CD8-positive, alpha-beta memory T cell (primary cell): ENCODE data around the gene KIRREL1. TPM values are rescaled to one million over a fixed set of nuclear protein-coding genes. Genes with fewer than 3 reads are reported as not detected.
A peak's percentile ranks its signal among the peaks of the same experiment; 100 is the strongest.

Source experiments
- CTCF ChIA-PET: fragments of 350-600 bp; sonication (Branson Sonifier 250); formaldehyde crosslinking; loops from one replicate; lab custom pipeline; 2021; ENCODE audit warnings: antibody characterized with exemption; lab: Charles Lee
- POLR2A ChIA-PET: fragments of 350-600 bp; sonication (Branson Sonifier 250); formaldehyde crosslinking; loops from one replicate; lab custom pipeline; 2021; ENCODE audit warnings: antibody characterized with exemption; lab: Charles Lee
- DNase-seq, 5 donors: peaks; one replicate each; pipeline versions ENCODE4 v3.0.0 to v3.0.0-alpha.2; 2020 to 2022; ENCODE audit warnings: mixed read lengths in 1 of 5
- H3K27ac ChIP-seq: one replicate; pipeline ENCODE4 v1.7.0; 2013; ENCODE audit warnings: low read depth, mild to moderate bottlenecking, low read length, moderate library complexity
- H3K27me3 ChIP-seq: 2 replicates; pipeline ENCODE4 v1.7.0; 2013; ENCODE audit warnings: low read length, mild to moderate bottlenecking; ENCODE audit not compliant: insufficient read depth, poor library complexity, severe bottlenecking
- H3K36me3 ChIP-seq: 2 replicates; pipeline ENCODE4 v1.7.0; 2013; ENCODE audit warnings: mild to moderate bottlenecking, low read length, moderate library complexity; ENCODE audit not compliant: insufficient read depth
- H3K4me1 ChIP-seq: 2 replicates; pipeline ENCODE4 v1.7.0; 2013; ENCODE audit warnings: mild to moderate bottlenecking, low read length, moderate library complexity; ENCODE audit not compliant: insufficient read depth
- H3K4me3 ChIP-seq: 2 replicates; pipeline ENCODE4 v1.7.0; 2013; ENCODE audit warnings: mild to moderate bottlenecking, low read length
- H3K9me3 ChIP-seq: 2 replicates; pipeline ENCODE4 v1.7.0; 2013; ENCODE audit warnings: mild to moderate bottlenecking, low read length
- H3K27ac Mint-ChIP-seq, 8 donors: one replicate each; pipeline ENCODE4 v1.8.0; 2020 to 2021; ENCODE audit warnings: mixed read lengths in 8 of 8, mild to moderate bottlenecking in 6 of 8, inconsistent platforms in 3 of 8, moderate library complexity in 3 of 8
- H3K27me3 Mint-ChIP-seq, 2 donors: one replicate each; pipeline ENCODE4 v1.8.0; 2020 to 2021; ENCODE audit warnings: mixed read lengths in 2 of 2, mild to moderate bottlenecking in 1 of 2, moderate library complexity in 1 of 2
- H3K36me3 Mint-ChIP-seq, 3 donors: one replicate each; pipeline ENCODE4 v1.8.0; 2020 to 2021; ENCODE audit warnings: mixed read lengths in 3 of 3, inconsistent platforms in 1 of 3, mild to moderate bottlenecking in 1 of 3
- H3K4me1 Mint-ChIP-seq, 3 donors: one replicate each; pipeline ENCODE4 v1.8.0; 2020 to 2021; ENCODE audit warnings: mixed read lengths in 3 of 3, inconsistent platforms in 1 of 3, mild to moderate bottlenecking in 1 of 3
- H3K4me3 Mint-ChIP-seq, 7 donors: one replicate each; pipeline ENCODE4 v1.8.0; 2020 to 2021; ENCODE audit warnings: mixed read lengths in 7 of 7, mild to moderate bottlenecking in 6 of 7, moderate library complexity in 4 of 7, inconsistent platforms in 2 of 7
- H3K9me3 Mint-ChIP-seq, 5 donors: one replicate each; pipeline ENCODE4 v1.8.0; 2020 to 2022; ENCODE audit warnings: mixed read lengths in 5 of 5, mild to moderate bottlenecking in 3 of 5, moderate library complexity in 2 of 5, inconsistent platforms in 1 of 5
- polyA plus RNA-seq: library from polyadenylated mRNA; unstranded; fragments of 300-500 nt; fragmentation: Illumina TruSeq; gene quantifications from one replicate; pipeline ENCODE4 v1.2.3, GENCODE V29; 2021
- total RNA-seq, 2 experiments: library from RNA; stranded (reverse); gene quantifications; one replicate each; pipeline ENCODE4 v1.2.3, GENCODE V29; 2021

KIRREL1 gene
- total and polyA plus RNA-seq, 3 experiments from 2014 or later = 0.04 TPM; not detected in 2

DNA sequence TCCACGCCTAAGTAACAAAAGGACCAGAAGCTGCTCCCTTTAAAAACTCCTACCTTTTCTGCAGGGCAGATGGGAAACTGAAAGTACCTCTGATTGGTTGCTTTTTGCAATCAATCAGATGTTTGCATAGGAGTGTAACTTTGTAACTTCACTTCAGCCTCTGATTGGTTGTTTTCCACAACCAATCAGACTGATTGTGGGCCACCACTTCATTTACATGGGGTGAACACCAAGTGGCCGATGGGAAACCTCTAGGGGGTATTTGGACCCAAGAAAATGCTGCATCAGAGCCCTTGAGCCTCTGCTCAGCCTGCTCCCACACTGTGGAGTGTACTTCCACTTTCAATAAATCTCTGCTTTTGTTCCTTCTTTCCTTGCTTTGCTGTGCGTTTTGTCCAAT, 154.4 kb downstream of the KIRREL1 start:
- POLR2A ChIA-PET = no interaction called here
- H3K36me3 Mint-ChIP-seq = peaks cover 0 to 4% (median 0%) of the 10 kb centered on the region in 3 donors
- peaks cover 15% of the 10 kb centered on the region for H3K4me1 ChIP-seq
- H3K4me3 ChIP-seq = no peak overlapping the region
- DNase-seq = no peak
- peak overlapping the region in 3 of 7 donors; percentile 6 to 94 (median 57) for H3K4me3 Mint-ChIP-seq
- no peak overlapping the region for H3K27ac ChIP-seq
- CTCF ChIA-PET = no interaction called here
- no peaks in the 10 kb centered on the region for H3K9me3 Mint-ChIP-seq
- H3K27me3 Mint-ChIP-seq = no peaks in the 10 kb centered on the region
- H3K4me1 Mint-ChIP-seq = peaks cover 31 to 38% (median 34%) of the 10 kb centered on the region in 3 donors
- H3K27ac Mint-ChIP-seq = peak overlapping the region in 3 of 8 donors; percentile 4 to 64 (median 37)
- H3K36me3 ChIP-seq = no peaks in the 10 kb centered on the region
- H3K9me3 ChIP-seq = no peaks in the 10 kb centered on the region
- no peaks in the 10 kb centered on the region for H3K27me3 ChIP-seq

DNA sequence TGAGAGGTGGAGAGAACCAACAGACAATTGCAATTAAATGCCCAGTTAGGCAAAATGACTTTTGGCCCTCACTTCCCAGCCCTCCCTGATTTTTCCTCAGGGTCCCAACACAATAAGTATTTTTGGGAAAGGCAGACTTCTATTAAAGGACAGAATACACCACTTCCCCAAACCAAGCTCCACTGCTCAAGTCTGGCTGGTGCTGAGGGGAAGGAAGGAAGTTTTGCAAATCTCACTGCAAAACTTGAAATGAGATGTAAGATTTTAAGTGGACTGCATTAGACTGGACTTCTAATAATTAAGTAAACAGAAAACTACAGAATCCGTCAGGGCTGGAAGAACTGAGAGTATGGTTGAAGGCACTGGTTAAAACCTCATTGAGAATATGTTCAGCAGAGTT, 155.0 kb downstream of the KIRREL1 start:
- Mint-ChIP-seq H3K4me1 (peaks cover 31 to 38% (median 34%) of the 10 kb centered on the region in 3 donors), H3K36me3 (peaks cover 0 to 4% (median 0%) of the 10 kb centered on the region in 3 donors), H3K4me3 (peak overlapping the region in 6 of 7 donors; percentile 93 to 98 (median 96)), H3K27me3 (no peaks in the 10 kb centered on the region), H3K27ac (peak overlapping the region in 7 of 8 donors; percentile 21 to 95 (median 71)), H3K9me3 (no peaks in the 10 kb centered on the region)
- Histone ChIP-seq H3K27me3 (no peaks in the 10 kb centered on the region), H3K9me3 (no peaks in the 10 kb centered on the region), H3K36me3 (no peaks in the 10 kb centered on the region), H3K4me1 (peaks cover 15% of the 10 kb centered on the region), H3K27ac (no peak overlapping the region), H3K4me3 (no peak overlapping the region)
- no peak for DNase-seq
- CTCF ChIA-PET = no interaction called here
- POLR2A ChIA-PET = no interaction called here

DNA sequence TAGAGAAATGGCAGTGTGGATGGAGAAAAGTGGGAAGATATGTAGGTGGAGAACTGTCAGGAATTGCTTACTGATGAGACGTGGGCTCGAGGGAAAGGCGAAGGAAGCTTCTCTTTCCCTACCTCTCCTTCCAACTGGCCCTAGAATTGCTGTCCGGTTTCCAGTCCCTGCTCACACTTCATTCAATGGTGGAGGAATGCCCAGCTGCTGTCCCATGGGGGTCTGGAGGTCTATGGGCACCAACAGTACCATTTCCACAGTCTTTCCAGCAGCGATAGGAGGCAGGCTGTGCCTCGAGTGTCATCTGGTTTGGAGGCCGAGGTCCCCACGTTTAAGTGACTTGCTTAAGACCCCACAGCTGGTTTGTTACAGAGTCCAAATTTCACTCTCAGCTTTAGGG, 155.7 kb downstream of the KIRREL1 start:
- H3K27ac ChIP-seq = no peak overlapping the region
- POLR2A ChIA-PET = no interaction called here
- peaks cover 0 to 4% of the 10 kb centered on the region in 2 donors for H3K27me3 Mint-ChIP-seq

More for the DNA sequence above, 155.7 kb downstream of the KIRREL1 start:
- Histone ChIP-seq H3K27me3 (no peaks in the 10 kb centered on the region), H3K4me1 (peaks cover 15% of the 10 kb centered on the region), H3K4me3 (peak overlapping the region; percentile 88), H3K36me3 (no peaks in the 10 kb centered on the region), H3K9me3 (no peaks in the 10 kb centered on the region)
- H3K4me1 Mint-ChIP-seq = peaks cover 31 to 38% (median 34%) of the 10 kb centered on the region in 3 donors
- CTCF ChIA-PET = no interaction called here
- no peaks in the 10 kb centered on the region for H3K9me3 Mint-ChIP-seq
- peak overlapping the region; percentile 48 to 96 (median 90) for H3K27ac Mint-ChIP-seq
- H3K36me3 Mint-ChIP-seq = peaks cover 0 to 4% (median 0%) of the 10 kb centered on the region in 3 donors
- DNase-seq = no peak
- peak overlapping the region; percentile 93 to 99 (median 97) for H3K4me3 Mint-ChIP-seq

Other genes starting within 250 kb of the KIRREL1 start
- not detected for gene FCRL2, start 216.5 kb upstream of the KIRREL1 start, total RNA-seq
- not detected for gene FCRL2, start 216.5 kb upstream of the KIRREL1 start, polyA plus RNA-seq
- gene FCRL1, start 173.5 kb upstream of the KIRREL1 start, total RNA-seq = not detected
- 0.54 TPM for gene FCRL1, start 173.5 kb upstream of the KIRREL1 start, polyA plus RNA-seq
- not detected for gene CD5L, start 151.8 kb upstream of the KIRREL1 start, total RNA-seq
- gene CD5L, start 151.8 kb upstream of the KIRREL1 start, polyA plus RNA-seq = not detected
- gene CD1D, start 187.2 kb downstream of the KIRREL1 start, total RNA-seq = not detected
- gene CD1D, start 187.2 kb downstream of the KIRREL1 start, polyA plus RNA-seq = not detected